GM23338 (cell line): ENCODE measurements around the gene ITPKA. TPM values are rescaled to one million over a fixed set of nuclear protein-coding genes. Genes with fewer than 3 reads are reported as not detected.

Source experiments
- ATAC-seq: fragments of 200-7000 bp; cut with Tn5 transposase; 3 replicates; pipeline ENCODE4 v1.9.1; 2020
- DNase-seq: peaks from one replicate; pipeline ENCODE4 v3.0.0-alpha.2; 2015; ENCODE audit warnings: low spot score
- H2AFZ ChIP-seq: fragments of 200-600 bp; sonication (generic); 2 replicates; pipeline ENCODE4 v1.8.0; 2016; ENCODE audit warnings: antibody characterized with exemption, mild to moderate bottlenecking, moderate library complexity
- H3F3A ChIP-seq: fragments of 200-600 bp; sonication (generic); replicated peaks from 2 replicates; pipeline ENCODE4 v1.8.0; 2017; ENCODE audit warnings: antibody characterized with exemption, mixed run types, low read depth
- H3K27ac ChIP-seq: fragments of 200-600 bp; sonication (generic); 2 replicates; pipeline ENCODE4 v1.6.1; 2016; ENCODE audit warnings: low read depth
- H3K27me3 ChIP-seq: fragments of 200-600 bp; sonication (generic); 2 replicates; pipeline ENCODE4 v1.8.0; 2016; ENCODE audit warnings: mild to moderate bottlenecking, mixed run types, moderate library complexity; ENCODE audit not compliant: insufficient read depth
- H3K36me3 ChIP-seq: fragments of 200-600 bp; sonication (generic); 2 replicates; pipeline ENCODE4 v1.8.0; 2016; ENCODE audit warnings: mild to moderate bottlenecking; ENCODE audit not compliant: insufficient read depth
- H3K4me1 ChIP-seq: fragments of 200-600 bp; sonication (generic); 2 replicates; pipeline ENCODE4 v1.8.0; 2016; ENCODE audit warnings: mild to moderate bottlenecking, moderate library complexity; ENCODE audit not compliant: insufficient read depth
- H3K4me2 ChIP-seq: fragments of 200-600 bp; sonication (generic); 2 replicates; pipeline ENCODE4 v1.7.1; 2017; ENCODE audit warnings: mixed run types
- H3K4me3 ChIP-seq: fragments of 200-600 bp; sonication (generic); 2 replicates; pipeline ENCODE4 v1.6.1; 2016; ENCODE audit warnings: mixed run types
- H3K79me2 ChIP-seq: fragments of 200-600 bp; sonication (generic); replicated peaks from 2 replicates; pipeline ENCODE4 v1.8.0; 2017; ENCODE audit warnings: mild to moderate bottlenecking; ENCODE audit not compliant: insufficient read depth
- H3K9me2 ChIP-seq: fragments of 200-600 bp; sonication (generic); 2 replicates; pipeline ENCODE4 v1.8.0; 2017; ENCODE audit not compliant: insufficient read depth
- H4K20me1 ChIP-seq: fragments of 200-600 bp; sonication (generic); replicated peaks from 2 replicates; pipeline ENCODE4 v1.8.0; 2017; ENCODE audit warnings: mild to moderate bottlenecking; ENCODE audit not compliant: insufficient read depth
- H3K27ac Mint-ChIP-seq: 2 replicates; pipeline ENCODE4 v1.8.0; 2020; ENCODE audit warnings: inconsistent platforms, mild to moderate bottlenecking, moderate library complexity, mixed read lengths
- H3K27me3 Mint-ChIP-seq: 3 replicates; pipeline ENCODE4 v1.8.0; 2022; ENCODE audit warnings: low read depth, mild to moderate bottlenecking, moderate library complexity, mixed read lengths, inconsistent platforms; ENCODE audit not compliant: insufficient read depth, poor library complexity
- H3K36me3 Mint-ChIP-seq: 3 replicates; pipeline ENCODE4 v1.8.0; 2021; ENCODE audit warnings: low read depth, mild to moderate bottlenecking, inconsistent platforms, moderate library complexity, mixed read lengths
- H3K4me1 Mint-ChIP-seq: 3 replicates; pipeline ENCODE4 v1.8.0; 2020; ENCODE audit warnings: mild to moderate bottlenecking, inconsistent platforms, mixed read lengths
- H3K4me3 Mint-ChIP-seq: 3 replicates; pipeline ENCODE4 v1.8.0; 2021; ENCODE audit warnings: moderate library complexity, mild to moderate bottlenecking, inconsistent platforms, mixed read lengths
- H3K9me3 Mint-ChIP-seq: 3 replicates; pipeline ENCODE4 v1.8.0; 2020; ENCODE audit warnings: moderate library complexity, mild to moderate bottlenecking, inconsistent platforms, mixed read lengths
- CREB1 ChIP-seq: fragments of 250-450 bp; sonication (Bioruptor Pico); IDR thresholded peaks from 2 replicates; pipeline ENCODE4 v1.5.0; 2020; ENCODE audit warnings: low read depth, mild to moderate bottlenecking, moderate library complexity
- EZH2 ChIP-seq: fragments of 200-600 bp; sonication (generic); IDR thresholded peaks from one replicate; pipeline ENCODE4 v1.8.0; 2017; ENCODE audit warnings: antibody characterized with exemption, mild to moderate bottlenecking, low read depth; ENCODE audit not compliant: unreplicated experiment
- EZH2phosphoT487 ChIP-seq: fragments of 200-600 bp; sonication (generic); IDR thresholded peaks from one replicate; pipeline ENCODE4 v1.8.1; 2018; ENCODE audit warnings: antibody characterized with exemption; ENCODE audit not compliant: unreplicated experiment
- JUNB ChIP-seq: IDR thresholded peaks from one replicate; pipeline ENCODE4 v1.6.1; 2016; ENCODE audit warnings: antibody characterized with exemption; ENCODE audit not compliant: unreplicated experiment
- NANOG ChIP-seq: IDR thresholded peaks from 2 replicates; pipeline ENCODE4 v1.6.1; 2016; ENCODE audit warnings: antibody characterized with exemption, borderline replicate concordance
- POLR2AphosphoS5 ChIP-seq: IDR thresholded peaks from 2 replicates; pipeline ENCODE4 v1.6.1; 2016; ENCODE audit warnings: antibody characterized with exemption, low read depth
- REST ChIP-seq: IDR thresholded peaks from one replicate; pipeline ENCODE4 v1.6.1; 2018; ENCODE audit warnings: antibody characterized with exemption; ENCODE audit not compliant: unreplicated experiment
- STAT1 ChIP-seq: IDR thresholded peaks from one replicate; pipeline ENCODE4 v1.6.1; 2016; ENCODE audit warnings: antibody characterized with exemption; ENCODE audit not compliant: unreplicated experiment
- ZNF114 ChIP-seq: fragments of 250-450 bp; sonication (Bioruptor Pico); IDR thresholded peaks from 2 replicates; pipeline ENCODE4 v1.5.0; 2020; ENCODE audit warnings: mild to moderate bottlenecking, moderate library complexity
- ZNF331 ChIP-seq: fragments of 250-450 bp; sonication (Bioruptor Pico); IDR thresholded peaks from 2 replicates; pipeline ENCODE4 v1.5.0; 2020; ENCODE audit warnings: low read depth, mild to moderate bottlenecking, moderate library complexity
- ZNF462 ChIP-seq: fragments of 250-450 bp; sonication (Bioruptor Pico); IDR thresholded peaks from 2 replicates; pipeline ENCODE4 v1.5.0; 2020; ENCODE audit warnings: mild to moderate bottlenecking, moderate library complexity
- polyA plus RNA-seq: library from polyadenylated mRNA; unstranded; fragments of >200 nt; fragmentation: Nextera tagmentation; extraction: Ambion mirVana; gene quantifications from 2 replicates; pipeline ENCODE4 v1.2.1, GENCODE V29; 2016
- total RNA-seq: library from RNA; depleted of rRNA; stranded (reverse); fragments of >200 nt; shearing (Covaris generic); gene quantifications from 2 replicates; pipeline ENCODE4 v1.2.3, GENCODE V29; 2014
- TF ChIP-seq, protein P1 (sequence below), 2 experiments: fragments of 200-600 bp in 1 of 2; sonication (generic) in 1 of 2; conservative IDR thresholded peaks; 2 replicates each; pipeline versions ENCODE4 v1.5.1 to v1.6.1; 2016 to 2017; ENCODE audit warnings: antibody characterized with exemption in 2 of 2, low read depth in 2 of 2, mild to moderate bottlenecking in 2 of 2, moderate library complexity in 1 of 2
- TF ChIP-seq, protein P2 (sequence below): IDR thresholded peaks from 2 replicates; pipeline ENCODE4 v1.6.1; 2016; ENCODE audit warnings: antibody characterized with exemption

ITPKA gene
- total and polyA plus RNA-seq, 2 experiments from 2014 or later = 0.55 to 2.1 TPM

GRCh38 chr15:41484937-41485625, 8.6 kb upstream of the ITPKA start:
- H3K4me3 Mint-ChIP-seq = no peak overlapping the region
- no peaks in the 10 kb centered on the region for H4K20me1 ChIP-seq
- H3K79me2 ChIP-seq = no peaks in the 10 kb centered on the region
- 0 out of 2 replicates have a peak overlapping the region, but pooled peaks have one; percentile 27 for H3K27ac Mint-ChIP-seq
- H3K27ac ChIP-seq = no peak overlapping the region
- H3K36me3 ChIP-seq = peaks cover 10% of the 10 kb centered on the region
- no peak for TF ChIP-seq CREB1
- TF ChIP-seq EZH2phosphoT487 = no peak
- no peak for TF ChIP-seq REST
- TF ChIP-seq, protein P1, sequence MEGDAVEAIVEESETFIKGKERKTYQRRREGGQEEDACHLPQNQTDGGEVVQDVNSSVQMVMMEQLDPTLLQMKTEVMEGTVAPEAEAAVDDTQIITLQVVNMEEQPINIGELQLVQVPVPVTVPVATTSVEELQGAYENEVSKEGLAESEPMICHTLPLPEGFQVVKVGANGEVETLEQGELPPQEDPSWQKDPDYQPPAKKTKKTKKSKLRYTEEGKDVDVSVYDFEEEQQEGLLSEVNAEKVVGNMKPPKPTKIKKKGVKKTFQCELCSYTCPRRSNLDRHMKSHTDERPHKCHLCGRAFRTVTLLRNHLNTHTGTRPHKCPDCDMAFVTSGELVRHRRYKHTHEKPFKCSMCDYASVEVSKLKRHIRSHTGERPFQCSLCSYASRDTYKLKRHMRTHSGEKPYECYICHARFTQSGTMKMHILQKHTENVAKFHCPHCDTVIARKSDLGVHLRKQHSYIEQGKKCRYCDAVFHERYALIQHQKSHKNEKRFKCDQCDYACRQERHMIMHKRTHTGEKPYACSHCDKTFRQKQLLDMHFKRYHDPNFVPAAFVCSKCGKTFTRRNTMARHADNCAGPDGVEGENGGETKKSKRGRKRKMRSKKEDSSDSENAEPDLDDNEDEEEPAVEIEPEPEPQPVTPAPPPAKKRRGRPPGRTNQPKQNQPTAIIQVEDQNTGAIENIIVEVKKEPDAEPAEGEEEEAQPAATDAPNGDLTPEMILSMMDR (conservative IDR thresholded peaks at IDR 0.05; ENCODE audit: low read depth in 2 of 2) = no peak
- no peak for TF ChIP-seq NANOG
- TF ChIP-seq ZNF331 (CRISPR knock-in tag) = no peak
- no peak for TF ChIP-seq POLR2AphosphoS5
- TF ChIP-seq, protein P2, sequence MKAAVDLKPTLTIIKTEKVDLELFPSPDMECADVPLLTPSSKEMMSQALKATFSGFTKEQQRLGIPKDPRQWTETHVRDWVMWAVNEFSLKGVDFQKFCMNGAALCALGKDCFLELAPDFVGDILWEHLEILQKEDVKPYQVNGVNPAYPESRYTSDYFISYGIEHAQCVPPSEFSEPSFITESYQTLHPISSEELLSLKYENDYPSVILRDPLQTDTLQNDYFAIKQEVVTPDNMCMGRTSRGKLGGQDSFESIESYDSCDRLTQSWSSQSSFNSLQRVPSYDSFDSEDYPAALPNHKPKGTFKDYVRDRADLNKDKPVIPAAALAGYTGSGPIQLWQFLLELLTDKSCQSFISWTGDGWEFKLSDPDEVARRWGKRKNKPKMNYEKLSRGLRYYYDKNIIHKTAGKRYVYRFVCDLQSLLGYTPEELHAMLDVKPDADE = no peak
- no peak for TF ChIP-seq STAT1
- no peak for TF ChIP-seq EZH2
- TF ChIP-seq JUNB = no peak
- TF ChIP-seq ZNF462 (CRISPR knock-in tag) = no peak
- no peak for TF ChIP-seq ZNF114 (CRISPR knock-in tag)
- DNase-seq = no peak
- no peak overlapping the region for H3K4me2 ChIP-seq
- peaks cover 22% of the 10 kb centered on the region for H3K36me3 Mint-ChIP-seq
- ATAC-seq = peak; percentile 16; the same call in 1 of the 3 replicates
- H2AFZ ChIP-seq = no peak overlapping the region
- no peaks in the 10 kb centered on the region for H3F3A ChIP-seq
- H3K9me3 Mint-ChIP-seq = no peaks in the 10 kb centered on the region
- no peak overlapping the region for H3K4me3 ChIP-seq
- H3K27me3 Mint-ChIP-seq = peaks cover 21% of the 10 kb centered on the region
- H3K4me1 ChIP-seq = no peaks in the 10 kb centered on the region
- H3K9me2 ChIP-seq = no peaks in the 10 kb centered on the region
- no peaks in the 10 kb centered on the region for H3K4me1 Mint-ChIP-seq
- 0 out of 2 replicates have a peak, but pooled peaks cover 3% of the 10 kb centered on the region for H3K27me3 ChIP-seq
